Uterus (tissue), 4 donors: ENCODE measurements around the gene ACAP2. TPM values are rescaled to one million over a fixed set of nuclear protein-coding genes. Genes with fewer than 3 reads are reported as not detected.
A peak's percentile ranks its signal among the peaks of the same experiment; 100 is the strongest.

Source experiments
- DNase-seq, 2 donors: peaks; one replicate each; pipeline ENCODE4 v3.0.0-alpha.2; 2019 to 2020
- H3K27ac ChIP-seq, 2 donors: fragments of 200-600 bp; sonication (generic); 1 replicate in 1 of 2; 2 replicates in 1 of 2; pipeline ENCODE4 v1.5.1; 2016 to 2018
- H3K27me3 ChIP-seq, 2 donors: fragments of 200-600 bp; sonication (generic); one replicate each; pipeline ENCODE4 v1.5.1; 2018 to 2019; ENCODE audit warnings: control low read depth in 1 of 2
- H3K36me3 ChIP-seq, 2 donors: fragments of 200-600 bp; sonication (generic); one replicate each; pipeline ENCODE4 v1.5.1; 2019; ENCODE audit warnings: control low read depth in 1 of 2
- H3K4me1 ChIP-seq, 2 donors: fragments of 200-600 bp; sonication (generic); one replicate each; pipeline ENCODE4 v1.5.1; 2018 to 2019; ENCODE audit warnings: control low read depth in 1 of 2
- H3K4me3 ChIP-seq, 2 donors: fragments of 200-600 bp; sonication (generic); 1 replicate in 1 of 2; 2 replicates in 1 of 2; pipeline ENCODE4 v1.5.1; 2018 to 2019; ENCODE audit warnings: mild to moderate bottlenecking in 1 of 2
- H3K9me3 ChIP-seq, 2 donors: fragments of 200-600 bp; sonication (generic); one replicate each; pipeline ENCODE4 v1.5.1; 2019; ENCODE audit warnings: control low read depth in 1 of 2
- CTCF ChIP-seq, 4 experiments: fragments of 200-600 bp in 2 of 4; fragments of 450-650 bp in 2 of 4; sonication (generic) in 2 of 4; IDR thresholded peaks; one replicate each; pipeline ENCODE4 v1.5.1; 2016 to 2019; ENCODE audit warnings: antibody characterized with exemption in 4 of 4, mild to moderate bottlenecking in 2 of 4, moderate library complexity in 1 of 4
- POLR2A ChIP-seq, 2 donors: fragments of 450-650 bp; IDR thresholded peaks; one replicate each; pipeline ENCODE4 v1.6.1; 2016; ENCODE audit warnings: antibody characterized with exemption in 2 of 2, mild to moderate bottlenecking in 1 of 2, moderate library complexity in 1 of 2
- intact Hi-C: fragments of 100-400 bp; cut with DNase I; formaldehyde crosslinking; loops from one replicate; pipeline ENCODE4 v1.15.1; 2023; ENCODE audit warnings: low total_unique reads
- total RNA-seq, 4 donors: library from RNA; depleted of rRNA in 3 of 4; stranded (reverse); fragments of >200 nt in 3 of 4; gene quantifications; one replicate each; pipeline versions ENCODE4 v1.1.0 to v1.2.4, GENCODE V29; 2014 to 2023
- donor health status: DM: yes; HTN: yes; CAD: no.

ACAP2 gene
- total RNA-seq, 4 donors from 2014 or later: 40.3 to 140 (median 68.6) TPM

- intact Hi-C loops: no loop called here
- no peak for TF ChIP-seq CTCF (IDR thresholded peaks at IDR 0.05)
- TF ChIP-seq POLR2A (IDR thresholded peaks at IDR 0.05): no peak
- peak; percentile 37 to 48 for DNase-seq
- Histone ChIP-seq H3K36me3 (no peaks in the 10 kb centered on the region), H3K27ac (no peak overlapping the region), H3K4me1 (no peaks in the 10 kb centered on the region), H3K4me3 (no peak overlapping the region), H3K27me3 (no peaks in the 10 kb centered on the region), H3K9me3 (no peaks in the 10 kb centered on the region)
Observed at GRCh38 chr3:195450731-195451229, 8.0 kb upstream of the ACAP2 start.

GRCh38 chr3:195448205-195448875, 5.5 kb upstream of the ACAP2 start:
- intact Hi-C loops: no loop called here
- Histone ChIP-seq H3K27ac (no peak overlapping the region), H3K9me3 (no peaks in the 10 kb centered on the region), H3K27me3 (no peaks in the 10 kb centered on the region), H3K36me3 (no peaks in the 10 kb centered on the region), H3K4me3 (no peak overlapping the region), H3K4me1 (peaks cover 0 to 4% of the 10 kb centered on the region in 2 donors)
- no peak for DNase-seq
- TF ChIP-seq POLR2A (IDR thresholded peaks at IDR 0.05) (no peak), CTCF (IDR thresholded peaks at IDR 0.05) (no peak)

GRCh38 chr3:195447201-195447600, 4.4 kb upstream of the ACAP2 start:
- Histone ChIP-seq H3K36me3 (no peaks in the 10 kb centered on the region), H3K9me3 (no peaks in the 10 kb centered on the region), H3K4me3 (no peak overlapping the region), H3K27ac (no peak overlapping the region), H3K4me1 (peaks cover 0 to 4% of the 10 kb centered on the region in 2 donors), H3K27me3 (no peaks in the 10 kb centered on the region)
- DNase-seq: no peak
- TF ChIP-seq POLR2A (IDR thresholded peaks at IDR 0.05) (no peak), CTCF (IDR thresholded peaks at IDR 0.05) (no peak)
- intact Hi-C loops: no loop called here

GRCh38 chr3:195446359-195446758, 3.5 kb upstream of the ACAP2 start:
- Histone ChIP-seq H3K27ac (no peak overlapping the region), H3K4me3 (no peak overlapping the region), H3K4me1 (peaks cover 0 to 4% of the 10 kb centered on the region in 2 donors), H3K9me3 (no peaks in the 10 kb centered on the region), H3K36me3 (no peaks in the 10 kb centered on the region), H3K27me3 (no peaks in the 10 kb centered on the region)
- intact Hi-C loops: no loop called here
- no peak for DNase-seq
- no peak for TF ChIP-seq POLR2A (IDR thresholded peaks at IDR 0.05)
- no peak for TF ChIP-seq CTCF (IDR thresholded peaks at IDR 0.05)

GRCh38 chr3:195445885-195446284, 3.1 kb upstream of the ACAP2 start:
- TF ChIP-seq CTCF (IDR thresholded peaks at IDR 0.05) (no peak), POLR2A (IDR thresholded peaks at IDR 0.05) (no peak)
- intact Hi-C loops: no loop called here
- no peaks in the 10 kb centered on the region for H3K27me3 ChIP-seq
- no peaks in the 10 kb centered on the region for H3K36me3 ChIP-seq
- H3K4me1 ChIP-seq: peaks cover 0 to 4% of the 10 kb centered on the region in 2 donors
- no peak for DNase-seq
- H3K9me3 ChIP-seq: no peaks in the 10 kb centered on the region
- H3K4me3 ChIP-seq: no peak overlapping the region
- H3K27ac ChIP-seq: no peak overlapping the region
